Stimulated activated CD4-positive, alpha-beta T cell treated with anti-CD3 and anti-CD28 coated beads, Interleukin-1b, Interleukin-23, amount 100 ng/mL, for 24 hours (primary cell): ENCODE results near the gene VN1R5.
A peak's percentile ranks its signal among the peaks of the same experiment; 100 is the strongest.
"Not testable (repeated sequence)": the region's sequence is repeated elsewhere in the genome, so short reads cannot be mapped to it uniquely, and the experiment has no call there.

Source experiments
- DNase-seq, 4 experiments: peaks; one replicate each; pipeline ENCODE4 v3.0.0-alpha.2; 2020; ENCODE audit warnings: low read depth in 4 of 4, low spot score in 1 of 4

Gene VN1R5

GRCh38 chr1:247255772-247256171, at the start of gene VN1R5:
VN1R5 (plus strand) TSS chr1:247256072.
- not testable (repeated sequence) for DNase-seq

- DNase-seq = no peak
Measured at GRCh38 chr1:247209396-247209795, 46.5 kb upstream of the VN1R5 start.

- no peak for DNase-seq
Measured at GRCh38 chr1:247210062-247210375, 45.9 kb upstream of the VN1R5 start.

GRCh38 chr1:247210376-247211117, 45.3 kb upstream of the VN1R5 start:
- DNase-seq = peak; percentile 87 to 95 (median 91)

GRCh38 chr1:247211339-247211738, 44.5 kb upstream of the VN1R5 start:
- DNase-seq = no peak

- DNase-seq = no peak
Measured at GRCh38 chr1:247212012-247212411, 43.9 kb upstream of the VN1R5 start.

GRCh38 chr1:247212627-247213617, 43.0 kb upstream of the VN1R5 start:
- no peak for DNase-seq

GRCh38 chr1:247216261-247216660, 39.6 kb upstream of the VN1R5 start:
- DNase-seq = no peak

- DNase-seq = no peak
Measured at GRCh38 chr1:247218121-247218651, 37.7 kb upstream of the VN1R5 start.

- DNase-seq = not testable (repeated sequence)
Measured at GRCh38 chr1:247220280-247220679, 35.6 kb upstream of the VN1R5 start.

- no peak for DNase-seq
Measured at GRCh38 chr1:247222840-247223239, 33.0 kb upstream of the VN1R5 start.

GRCh38 chr1:247224822-247225221, 31.1 kb upstream of the VN1R5 start:
- no peak for DNase-seq

- no peak for DNase-seq
Measured at GRCh38 chr1:247228133-247228532, 27.7 kb upstream of the VN1R5 start.

- DNase-seq = no peak
Measured at GRCh38 chr1:247241691-247242090, 14.2 kb upstream of the VN1R5 start.

GRCh38 chr1:247243524-247244137, 12.2 kb upstream of the VN1R5 start:
- no peak for DNase-seq

GRCh38 chr1:247246325-247247115, 9.4 kb upstream of the VN1R5 start:
- DNase-seq = no peak

GRCh38 chr1:247247568-247247967, 8.3 kb upstream of the VN1R5 start:
- no peak for DNase-seq

- DNase-seq = no peak
Measured at GRCh38 chr1:247266053-247266452, 10.2 kb downstream of the VN1R5 start.

GRCh38 chr1:247268390-247269045, 12.6 kb downstream of the VN1R5 start:
- no peak for DNase-seq

- no peak for DNase-seq
Measured at GRCh38 chr1:247269133-247269532, 13.3 kb downstream of the VN1R5 start.
